ENCODE results near the gene IFNAR2. TPM values are rescaled to one million over a fixed set of nuclear protein-coding genes. Genes with fewer than 3 reads are reported as not detected.
"Not testable (repeated sequence)": the region's sequence is repeated elsewhere in the genome, so short reads cannot be mapped to it uniquely, and the experiment has no call there.

IFNAR2 gene
- total RNA-seq, 4 donors from 2014 or later = 0.20 to 16.5 (median 5.1) TPM

- peaks cover 0 to 9% (median 2%) of the 10 kb centered on the region in 4 donors for H3K4me1 ChIP-seq
- 68 to 69% methylated on average over 6 to 7 of the region's 7 CpGs for WGBS, 2 donors (ENCODE audit: low coverage in 1 of 2)
- no peaks in the 10 kb centered on the region for H3K9me3 ChIP-seq
- peak overlapping the region; percentile 33 to 55 (median 42) for H3K27ac ChIP-seq
- intact Hi-C loops (cut with DNase I; ENCODE audit: low total_unique reads) (no loop called here), in situ Hi-C loops (cut with MboI; ENCODE audit: low pct_ligation_motif_present in 1 of 4, low pct_unique_long_range_greater_than_20kb in 1 of 4, low sequenced_read_pairs in 3 of 4) (no loop called here)
- H3K36me3 ChIP-seq = no peaks in the 10 kb centered on the region
- H3K4me3 ChIP-seq = no peak overlapping the region
- DNase-seq = peak; percentile 31
- TF ChIP-seq POLR2A (IDR thresholded peaks at IDR 0.05) = no peak
- no peak for TF ChIP-seq POLR2AphosphoS5 (IDR thresholded peaks at IDR 0.05)
- TF ChIP-seq EP300 (IDR thresholded peaks at IDR 0.05; ENCODE audit: low read depth) = no peak
- TF ChIP-seq CTCF (IDR thresholded peaks at IDR 0.05) = no peak
- H3K27me3 ChIP-seq = no peaks in the 10 kb centered on the region
Measured at GRCh38 chr21:33238565-33239255, 9.0 kb downstream of the IFNAR2 start.

GRCh38 chr21:33239559-33240127 lies 9.9 kb downstream of the IFNAR2 start:
- in situ Hi-C loops (cut with MboI; ENCODE audit: low pct_ligation_motif_present in 1 of 4, low pct_unique_long_range_greater_than_20kb in 1 of 4, low sequenced_read_pairs in 3 of 4); intact Hi-C loops (cut with DNase I; ENCODE audit: low total_unique reads); H3K27me3 ChIP-seq; H3K36me3 ChIP-seq; H3K4me3 ChIP-seq; H3K9me3 ChIP-seq; DNase-seq: not testable (repeated sequence)
- H3K27ac ChIP-seq = peak overlapping the region in 3 of 4 donors; percentile 33 to 51 (median 46)
- H3K4me1 ChIP-seq = peaks cover 0 to 11% (median 2%) of the 10 kb centered on the region in 4 donors

GRCh38 chr21:33240404-33240803 lies 10.7 kb downstream of the IFNAR2 start:
- H3K9me3 ChIP-seq = no peaks in the 10 kb centered on the region
- no peaks in the 10 kb centered on the region for H3K27me3 ChIP-seq
- intact Hi-C loops (cut with DNase I; ENCODE audit: low total_unique reads) = no loop called here
- peaks cover 0 to 13% (median 2%) of the 10 kb centered on the region in 4 donors for H3K4me1 ChIP-seq
- DNase-seq = no peak
- H3K36me3 ChIP-seq = peaks cover 0 to 3% (median 0%) of the 10 kb centered on the region in 4 donors
- no peak overlapping the region for H3K27ac ChIP-seq
- no peak overlapping the region for H3K4me3 ChIP-seq
- WGBS, 2 donors (ENCODE audit: low coverage in 1 of 2) = 80 to 89% methylated on average over 2 of the region's 2 CpGs
- in situ Hi-C loops (cut with MboI; ENCODE audit: low pct_ligation_motif_present in 1 of 4, low pct_unique_long_range_greater_than_20kb in 1 of 4, low sequenced_read_pairs in 3 of 4) = no loop called here
- TF ChIP-seq CTCF (IDR thresholded peaks at IDR 0.05) (no peak), POLR2A (IDR thresholded peaks at IDR 0.05) (no peak), POLR2AphosphoS5 (IDR thresholded peaks at IDR 0.05) (no peak), EP300 (IDR thresholded peaks at IDR 0.05; ENCODE audit: low read depth) (no peak)

GRCh38 chr21:33241846-33242245 lies 12.1 kb downstream of the IFNAR2 start:
- peaks cover 0 to 7% (median 5%) of the 10 kb centered on the region in 4 donors for H3K36me3 ChIP-seq
- intact Hi-C loops (cut with DNase I; ENCODE audit: low total_unique reads) (no loop called here), in situ Hi-C loops (cut with MboI; ENCODE audit: low pct_ligation_motif_present in 1 of 4, low pct_unique_long_range_greater_than_20kb in 1 of 4, low sequenced_read_pairs in 3 of 4) (no loop called here)
- no peak overlapping the region for H3K27ac ChIP-seq
- DNase-seq = no peak
- TF ChIP-seq CTCF (IDR thresholded peaks at IDR 0.05) (no peak), EP300 (IDR thresholded peaks at IDR 0.05; ENCODE audit: low read depth) (no peak), POLR2AphosphoS5 (IDR thresholded peaks at IDR 0.05) (no peak), POLR2A (IDR thresholded peaks at IDR 0.05) (no peak)
- H3K4me1 ChIP-seq = peaks cover 0 to 13% (median 2%) of the 10 kb centered on the region in 4 donors
- H3K9me3 ChIP-seq = no peaks in the 10 kb centered on the region
- no peak overlapping the region for H3K4me3 ChIP-seq
- no peaks in the 10 kb centered on the region for H3K27me3 ChIP-seq
- WGBS, 2 donors (ENCODE audit: low coverage in 1 of 2) = 82 to 96% methylated on average over 1 to 2 of the region's 2 CpGs

- DNase-seq; in situ Hi-C loops (cut with MboI; ENCODE audit: low pct_ligation_motif_present in 1 of 4, low pct_unique_long_range_greater_than_20kb in 1 of 4, low sequenced_read_pairs in 3 of 4); H3K27ac ChIP-seq; H3K27me3 ChIP-seq; H3K4me3 ChIP-seq; intact Hi-C loops (cut with DNase I; ENCODE audit: low total_unique reads); H3K9me3 ChIP-seq: not testable (repeated sequence)
- WGBS, 2 donors (ENCODE audit: low coverage in 1 of 2) = 89 to 100% methylated on average over 1 to 8 of the region's 8 CpGs
- H3K36me3 ChIP-seq = peaks cover 0 to 14% (median 9%) of the 10 kb centered on the region in 4 donors
- H3K4me1 ChIP-seq = peaks cover 0 to 16% (median 0%) of the 10 kb centered on the region in 4 donors
Measured at GRCh38 chr21:33242846-33243245, 13.1 kb downstream of the IFNAR2 start.

Data from transverse colon (tissue), 4 donors.